Fibroblast of skin of left biceps (primary cell): Measurements from ENCODE around the gene ANKS3.
A peak's percentile ranks its signal among the peaks of the same experiment; 100 is the strongest.

ENCODE experiments used
- DNase-seq, 2 experiments: peaks; one replicate each; pipeline ENCODE4 v3.0.0-alpha.2; 2013; ENCODE audit warnings: low read depth in 2 of 2

ANKS3 gene

DNA sequence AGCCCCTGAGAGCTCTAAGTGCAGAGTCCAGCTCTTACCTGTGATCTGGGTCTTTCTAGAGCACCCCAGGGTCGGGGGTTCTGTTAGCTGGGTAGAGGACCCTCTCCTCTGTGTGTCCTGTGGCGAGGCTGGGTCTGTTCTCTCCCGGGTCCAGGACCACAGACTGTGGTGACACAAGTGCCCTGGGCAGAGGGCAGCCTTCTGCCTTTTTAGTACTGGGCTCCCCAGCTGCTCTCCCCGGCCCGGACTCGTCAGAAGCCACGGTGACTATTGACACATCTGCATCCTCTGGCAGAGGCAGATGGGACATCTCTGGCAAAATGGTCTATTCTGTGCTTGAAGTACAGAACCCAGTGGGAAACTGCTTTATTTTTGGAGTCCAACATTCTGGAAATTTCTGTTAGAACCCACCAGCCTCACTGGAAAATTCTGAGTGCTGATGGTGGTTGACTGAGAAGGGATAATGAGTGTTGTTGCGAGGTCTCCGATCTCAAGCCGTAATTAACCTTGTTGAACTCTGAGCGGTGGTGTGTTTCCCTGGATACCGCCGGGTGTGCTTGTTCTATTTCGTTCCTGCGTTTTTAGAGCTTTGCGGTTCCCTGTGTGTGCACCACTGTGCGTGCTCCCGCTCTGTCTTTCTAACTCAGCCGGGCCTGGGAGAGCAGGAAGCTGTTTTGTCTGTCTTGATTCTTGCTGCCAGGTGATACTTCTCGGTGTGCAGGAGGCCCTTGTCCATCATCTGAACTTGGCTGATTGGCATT is 66.7 kb downstream of the ANKS3 start:
- DNase-seq: no peak

DNA sequence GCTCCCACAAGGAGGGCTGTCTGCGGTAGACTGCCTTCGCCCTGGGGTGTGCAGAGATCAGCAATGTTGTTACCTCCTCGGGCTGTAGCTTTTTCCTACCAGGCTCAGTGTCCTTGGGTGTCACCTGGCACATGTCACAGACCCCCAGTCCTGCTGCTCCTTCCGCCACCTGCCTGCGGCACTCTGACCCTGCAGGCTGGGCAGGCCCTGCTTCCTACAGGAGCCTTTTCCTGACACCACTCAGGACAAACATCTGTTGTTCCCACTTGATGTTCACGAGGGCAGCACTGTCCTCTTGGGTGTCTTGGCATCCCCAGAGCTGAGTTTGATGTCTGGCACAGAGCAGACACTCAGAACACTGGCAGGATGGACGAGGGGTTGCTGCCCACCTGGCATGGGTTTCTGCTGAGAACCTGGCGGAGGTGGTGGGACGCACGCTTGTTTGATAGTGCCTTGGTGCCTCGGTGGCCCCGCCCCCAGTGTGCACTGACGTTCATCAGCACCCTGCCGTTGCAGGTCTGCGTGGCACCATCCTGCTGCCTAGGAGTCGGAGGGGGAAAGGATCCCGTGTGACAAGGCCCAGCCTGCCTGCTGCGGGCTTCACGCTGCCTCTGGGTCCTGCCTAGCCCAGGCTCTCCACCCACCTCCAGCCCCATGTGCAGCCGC is 67.4 kb downstream of the ANKS3 start:
- no peak for DNase-seq

DNA sequence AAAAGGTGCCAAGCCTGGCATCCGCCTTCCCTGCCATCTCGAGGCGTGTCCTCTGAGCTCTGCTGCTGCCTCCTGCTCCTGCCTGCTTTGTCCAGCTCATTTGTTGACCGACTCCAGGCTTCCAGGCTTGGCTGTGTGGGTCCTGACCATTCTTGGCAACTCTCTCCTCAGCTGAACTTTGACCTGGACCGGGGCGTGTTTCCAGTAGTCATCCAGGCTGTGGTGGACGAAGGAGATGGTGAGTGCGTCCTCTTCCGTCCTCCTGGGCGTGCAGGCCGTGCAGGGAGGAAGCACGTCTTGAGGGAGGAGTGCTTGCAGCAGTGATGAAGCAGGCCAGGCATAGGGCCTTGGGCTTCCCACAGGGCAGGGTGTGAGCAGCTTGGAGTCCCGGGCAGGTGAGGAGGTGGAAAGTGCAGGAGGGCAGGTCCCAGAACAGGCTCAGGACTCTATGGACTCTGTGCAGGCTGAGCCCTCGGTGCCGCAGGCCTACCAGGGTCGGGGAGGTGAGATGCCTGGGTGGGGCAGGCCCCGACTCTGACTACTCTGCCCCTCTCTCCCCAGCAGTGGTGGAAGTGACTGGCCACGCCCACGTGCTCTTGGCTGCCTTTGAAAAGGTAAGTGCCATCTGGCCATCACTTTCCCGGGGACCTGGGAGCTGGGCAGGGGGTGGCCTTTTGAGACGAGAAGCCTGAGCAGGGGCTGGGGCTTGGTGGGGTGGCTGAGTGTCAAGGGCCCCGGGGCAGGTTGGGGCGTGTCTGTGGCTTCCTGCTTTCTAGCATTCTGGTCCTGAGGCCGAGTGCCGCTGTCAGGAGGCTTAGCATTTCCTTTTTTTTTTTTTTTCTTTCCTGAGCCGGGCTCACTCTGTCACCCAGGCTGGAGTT is 69.3 kb downstream of the ANKS3 start:
- DNase-seq: no peak

DNA sequence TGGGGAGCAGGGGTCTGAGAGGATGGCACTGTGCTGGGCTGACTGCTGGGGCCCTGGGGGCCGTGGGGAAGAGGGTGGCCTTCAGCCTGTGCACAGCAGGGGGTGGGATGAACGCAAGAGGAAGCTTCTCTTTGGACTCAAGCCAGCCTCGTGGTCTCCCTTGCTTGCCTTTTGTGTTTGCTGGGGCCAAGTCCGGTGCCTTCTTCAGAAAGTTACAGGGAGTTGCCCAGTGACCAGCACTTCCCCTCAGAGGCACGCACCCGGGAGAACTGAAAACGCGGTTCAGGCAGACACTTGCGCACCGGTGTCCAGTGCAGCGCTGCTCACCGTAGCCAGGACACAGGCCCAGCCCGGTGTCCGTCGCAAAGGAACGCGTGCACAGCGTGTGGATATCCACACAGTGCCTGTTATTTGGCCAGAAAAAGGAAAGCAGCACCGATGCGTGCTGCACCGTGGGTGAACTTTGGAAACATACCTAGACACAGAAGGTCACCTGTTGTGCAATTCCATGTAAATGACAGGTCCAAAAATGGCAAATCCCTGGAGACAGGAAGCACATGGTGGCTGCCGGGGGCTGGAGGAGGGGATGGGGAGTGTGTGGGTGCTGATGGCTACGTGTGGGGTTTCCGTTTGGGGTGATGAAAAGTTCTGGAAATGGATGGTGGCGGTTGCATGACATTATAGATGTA is 70.2 kb downstream of the ANKS3 start:
- DNase-seq: no peak

DNA sequence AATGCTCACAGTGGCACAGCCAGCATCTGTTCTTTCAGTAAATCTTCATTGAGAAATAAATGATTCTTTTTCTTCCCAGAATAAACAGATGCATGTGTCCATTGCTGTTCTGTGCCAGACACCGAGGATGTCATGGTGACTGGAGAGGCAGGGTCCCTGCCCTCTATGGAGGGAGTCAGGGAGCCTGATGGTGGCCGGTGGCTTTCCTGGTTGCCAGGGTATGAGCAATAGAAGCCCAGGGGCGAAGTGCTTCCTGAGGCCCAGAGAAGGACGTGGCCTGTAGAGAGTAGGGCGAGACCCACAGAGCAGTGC is 70.7 kb downstream of the ANKS3 start:
- DNase-seq: no peak

DNA sequence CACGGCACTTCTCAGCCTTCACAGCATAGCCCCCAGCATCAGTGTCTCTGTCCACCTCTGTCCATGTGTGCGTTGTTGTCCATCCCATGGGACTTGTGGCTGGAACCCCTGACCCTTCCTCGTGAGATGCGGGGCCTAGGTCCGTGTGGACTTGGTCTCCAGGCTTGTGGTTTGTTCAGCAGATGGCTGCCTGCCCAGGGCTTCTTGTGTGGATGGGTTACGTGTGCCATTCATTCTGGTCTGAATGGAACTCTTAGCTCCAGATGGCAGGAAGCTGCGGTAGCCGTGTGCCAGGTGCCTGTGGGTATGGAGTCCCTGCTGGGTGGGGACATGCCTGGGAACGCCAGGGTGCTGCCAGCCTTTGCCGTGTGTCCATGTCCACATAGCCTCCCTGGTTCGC is 72.4 kb downstream of the ANKS3 start:
- no peak for DNase-seq

DNA sequence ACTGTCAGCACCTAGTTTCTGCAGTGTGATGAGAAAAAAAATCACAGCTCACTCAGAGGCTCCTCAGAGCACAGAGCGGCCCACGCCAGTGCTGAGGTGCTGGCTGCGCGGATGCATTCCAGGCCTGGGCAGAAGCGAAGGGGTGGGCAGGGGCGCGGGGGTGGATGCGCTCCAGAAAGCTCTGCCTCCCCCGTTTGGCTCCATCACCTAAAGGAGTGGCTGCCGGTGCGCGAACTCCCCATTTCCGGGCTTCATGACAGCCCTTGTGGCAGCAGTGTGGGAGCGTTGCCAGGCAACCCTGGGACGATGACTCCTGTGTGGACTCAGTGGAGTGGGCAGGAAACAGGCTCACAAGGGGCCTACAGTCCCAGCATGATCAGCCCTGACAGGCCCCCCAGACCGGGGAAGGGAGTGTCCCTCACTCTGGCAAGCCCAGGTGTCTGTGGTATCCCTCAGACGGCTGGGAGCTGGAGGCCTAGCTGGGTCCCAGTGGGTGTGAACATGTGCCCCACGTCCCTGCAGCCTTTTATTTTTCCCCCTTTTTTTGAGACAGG is 73.5 kb downstream of the ANKS3 start:
- no peak for DNase-seq

DNA sequence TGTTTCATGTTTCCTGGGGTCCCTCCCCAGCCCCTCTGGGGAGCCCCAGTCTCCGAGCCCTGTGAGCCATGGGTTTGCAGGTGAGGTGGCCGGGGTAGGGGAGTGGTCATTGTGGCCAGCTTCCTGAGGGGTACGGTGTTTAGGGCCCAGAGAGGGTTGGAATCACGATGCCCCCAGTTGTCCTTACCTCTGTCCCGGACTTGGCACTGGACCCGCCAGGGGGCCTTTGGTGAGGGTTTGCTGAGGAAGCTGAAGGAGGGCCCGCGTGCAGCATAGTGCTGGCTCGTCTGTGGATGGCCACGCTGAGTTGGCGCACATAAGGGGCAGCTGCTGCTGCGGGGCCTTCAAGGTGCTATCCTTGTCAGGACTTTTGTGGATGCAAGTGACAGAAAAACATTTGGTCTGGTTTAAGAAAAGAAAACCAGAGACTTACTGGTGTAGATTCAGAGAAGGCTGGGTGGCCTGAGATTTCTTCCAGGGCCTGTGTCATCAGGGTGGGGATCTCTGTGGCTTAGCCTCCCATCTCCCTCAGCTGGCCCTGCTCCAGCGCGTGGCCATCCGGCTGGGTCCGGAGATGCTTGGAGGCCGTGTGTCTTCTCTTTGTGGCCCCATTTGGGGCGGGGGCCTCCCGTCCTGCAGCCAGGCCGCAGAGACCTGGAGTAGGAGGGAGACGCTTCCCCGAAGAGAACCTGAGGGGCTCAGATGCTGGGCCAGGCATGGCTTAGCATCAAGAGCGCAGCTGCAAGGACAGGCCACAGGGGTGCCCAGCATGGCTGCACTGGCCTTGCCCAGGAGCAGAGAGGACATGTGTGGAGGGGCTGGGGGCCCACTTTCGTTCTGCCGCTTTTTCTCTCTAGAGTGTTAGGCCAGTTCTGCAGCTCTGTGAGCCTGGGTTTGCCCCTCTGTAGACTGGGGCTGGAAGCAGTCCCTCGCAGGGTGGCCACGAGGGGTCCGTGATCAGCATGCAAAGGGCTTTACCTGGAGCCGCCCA is 74.4 kb downstream of the ANKS3 start:
- DNase-seq: no peak

DNA sequence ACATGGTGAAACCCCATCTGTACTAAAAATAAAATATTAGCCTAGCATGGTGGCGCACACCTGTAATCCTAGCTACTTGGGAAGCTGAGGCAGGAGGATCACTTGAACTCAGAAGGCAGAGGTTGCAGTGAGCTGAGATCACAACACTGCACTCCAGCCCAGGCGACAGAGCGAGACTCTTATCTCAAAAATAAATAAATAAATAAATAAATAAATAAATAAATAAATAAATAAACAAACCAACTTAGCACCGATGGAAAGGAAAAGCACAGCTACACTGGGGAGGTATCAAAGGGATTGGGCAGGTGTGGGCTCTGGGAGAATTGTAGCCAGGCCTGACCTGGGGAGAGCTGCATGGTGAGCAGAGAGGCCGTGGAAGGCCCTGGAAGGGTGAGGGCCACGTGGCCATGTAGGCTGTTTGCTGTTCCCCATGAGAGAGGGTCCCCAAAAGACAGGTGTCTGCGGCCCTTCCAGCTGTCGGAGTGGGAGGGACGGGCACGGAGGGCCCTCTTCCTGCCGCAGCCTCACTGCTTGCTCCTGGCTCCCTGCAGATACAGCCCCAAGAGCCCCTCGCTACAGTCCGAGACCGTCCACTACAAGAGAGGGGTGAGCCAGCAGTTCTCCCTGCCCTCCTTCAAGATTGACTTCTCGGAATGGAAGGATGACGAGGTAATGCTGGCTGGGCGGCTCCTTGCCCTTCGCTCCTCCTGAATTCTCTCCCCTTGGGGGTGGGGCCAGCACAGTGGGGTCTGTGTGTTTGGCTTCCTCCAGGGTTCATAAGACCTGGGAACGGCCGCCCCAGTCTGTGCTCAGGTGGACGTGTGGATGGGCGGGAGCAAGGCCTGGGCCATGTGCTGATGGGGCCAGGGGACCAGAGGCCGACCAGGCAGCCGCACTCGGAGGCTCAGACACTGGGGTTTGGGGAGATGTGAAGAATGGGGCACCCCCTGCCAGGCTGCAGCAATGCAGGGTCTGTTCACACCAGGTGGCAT is 77.1 kb downstream of the ANKS3 start:
- no peak for DNase-seq

DNA sequence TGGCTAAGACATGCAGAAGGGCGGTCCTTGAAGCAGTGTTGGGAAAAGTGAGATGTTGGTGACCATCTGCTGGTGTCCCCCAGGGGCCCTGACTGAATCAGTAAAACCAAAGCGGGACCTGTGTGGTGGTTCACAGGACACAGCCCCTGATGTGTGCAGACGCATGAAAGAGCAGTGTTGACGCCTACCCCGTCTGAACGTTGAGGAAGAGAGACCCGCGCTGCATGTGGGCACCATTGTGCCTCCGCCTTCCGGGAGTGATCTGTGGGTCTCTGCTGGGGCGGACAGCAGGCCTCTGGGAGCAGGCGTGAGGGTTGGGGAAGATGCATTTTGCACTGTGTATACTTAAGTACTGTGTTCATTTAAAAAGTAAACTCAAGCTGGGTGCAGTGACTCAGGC is 77.8 kb downstream of the ANKS3 start:
- no peak for DNase-seq

DNA sequence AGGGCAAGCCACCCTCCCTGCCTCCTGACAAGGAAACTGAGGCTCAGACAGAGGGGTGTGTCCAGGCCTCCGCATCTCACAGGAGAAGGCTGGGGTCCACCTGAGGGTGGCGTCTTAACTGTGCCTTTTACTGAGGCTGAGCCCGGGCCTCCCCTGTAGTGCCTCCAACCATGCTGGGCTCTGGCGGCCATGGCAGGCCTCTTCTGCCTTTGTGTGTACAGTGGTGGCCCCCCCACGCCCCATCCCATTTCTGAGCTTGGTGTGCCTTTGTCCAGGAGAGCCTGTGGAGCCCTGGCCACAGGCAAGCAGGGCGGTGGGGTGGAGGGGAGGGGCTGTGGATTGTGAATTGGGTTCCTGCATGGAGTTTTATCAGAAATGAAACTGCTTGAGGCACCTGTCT is 78.3 kb downstream of the ANKS3 start:
- no peak for DNase-seq

DNA sequence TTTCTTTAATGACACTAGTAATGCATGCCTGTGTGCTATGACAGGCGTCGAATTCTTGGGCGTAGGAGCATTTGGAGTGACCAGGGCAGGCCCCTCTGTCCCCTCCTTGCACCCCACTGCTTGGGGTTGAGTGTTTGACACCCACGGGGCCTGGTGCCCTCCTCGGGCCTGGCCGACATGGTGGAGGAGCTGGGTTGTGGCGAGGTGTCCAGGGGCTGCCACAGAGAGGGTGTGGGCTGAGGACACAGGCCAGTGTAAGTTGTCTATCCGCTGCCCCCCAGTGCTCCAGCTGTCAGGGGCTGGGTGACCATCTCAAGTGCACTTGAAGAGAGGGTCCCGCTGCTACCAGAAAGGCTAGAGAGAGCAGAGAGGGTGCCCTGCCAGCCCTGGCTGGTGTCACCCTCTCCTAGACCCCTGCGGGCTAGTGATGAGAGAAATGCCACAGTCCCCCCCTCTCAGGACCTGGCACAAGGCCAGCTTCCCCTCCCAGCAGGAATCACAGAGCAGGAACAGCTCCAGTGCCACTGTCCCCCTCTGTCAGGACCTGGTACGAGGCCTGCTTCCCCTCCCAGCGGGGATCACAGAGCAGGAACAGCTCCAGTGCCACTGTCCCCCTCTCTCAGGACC is 79.0 kb downstream of the ANKS3 start:
- DNase-seq: no peak

DNA sequence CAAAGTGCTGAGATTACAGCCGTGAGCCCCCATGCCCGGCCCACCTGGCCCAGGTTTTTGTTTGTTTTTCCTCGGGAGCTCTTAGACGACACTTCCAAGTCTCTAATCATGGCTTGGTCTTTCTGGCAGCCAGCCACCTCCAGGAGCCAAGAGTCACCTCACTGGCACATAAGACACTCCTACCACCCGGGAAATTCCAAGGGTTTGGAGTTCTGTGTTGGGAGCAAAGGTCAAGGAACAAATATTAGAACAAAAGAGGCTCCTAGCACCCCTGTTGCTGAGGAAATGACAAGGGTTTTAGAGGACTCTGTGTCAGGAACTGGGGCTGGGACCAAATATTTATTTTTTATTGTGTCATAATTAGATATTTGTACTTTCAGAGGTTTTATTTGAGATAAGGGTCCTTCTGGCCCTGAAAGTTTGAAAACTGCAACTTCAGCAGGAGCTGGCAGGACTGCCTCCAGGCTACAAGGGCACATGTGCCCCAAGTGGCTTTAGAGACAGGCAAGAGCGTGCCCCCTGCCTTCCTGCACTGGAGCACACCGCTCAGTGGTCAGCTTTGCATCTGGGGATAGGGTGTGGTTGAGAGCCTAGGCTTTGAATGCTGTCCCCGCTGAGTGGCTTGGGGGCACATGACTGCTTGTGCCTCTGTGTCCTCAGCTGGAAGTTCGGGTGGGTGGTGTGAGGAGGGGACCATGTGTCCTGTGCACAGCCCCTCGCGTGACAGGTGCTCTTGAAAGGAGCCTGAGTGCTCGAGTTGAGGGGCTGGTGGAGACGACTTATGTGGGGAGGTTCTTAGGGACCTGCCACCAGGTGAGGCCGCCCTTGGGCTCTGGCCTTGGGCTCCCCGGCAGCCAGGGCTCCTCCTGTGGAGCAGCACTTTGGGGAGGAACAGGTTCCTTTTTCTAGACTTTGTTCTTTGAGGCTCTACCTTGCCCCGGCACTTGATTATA is 79.8 kb downstream of the ANKS3 start:
- DNase-seq: no peak

DNA sequence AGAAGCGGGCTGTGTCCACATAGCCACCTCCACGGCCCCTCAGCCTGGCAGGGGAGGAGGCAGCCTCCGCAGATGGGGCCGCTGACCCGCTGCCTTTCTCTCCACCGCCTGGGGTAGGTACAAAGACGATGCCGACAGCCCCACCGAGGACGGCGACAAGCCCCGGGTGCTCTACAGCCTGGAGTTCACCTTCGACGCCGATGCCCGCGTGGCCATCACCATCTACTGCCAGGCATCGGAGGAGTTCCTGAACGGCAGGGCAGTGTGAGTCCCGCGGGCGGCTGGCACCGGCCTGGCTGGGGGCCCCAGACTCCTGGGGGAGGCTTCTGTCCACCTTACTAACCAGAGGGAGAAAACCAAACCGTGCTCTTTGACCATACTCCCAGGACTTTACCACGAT is 81.5 kb downstream of the ANKS3 start:
- DNase-seq: no peak

DNA sequence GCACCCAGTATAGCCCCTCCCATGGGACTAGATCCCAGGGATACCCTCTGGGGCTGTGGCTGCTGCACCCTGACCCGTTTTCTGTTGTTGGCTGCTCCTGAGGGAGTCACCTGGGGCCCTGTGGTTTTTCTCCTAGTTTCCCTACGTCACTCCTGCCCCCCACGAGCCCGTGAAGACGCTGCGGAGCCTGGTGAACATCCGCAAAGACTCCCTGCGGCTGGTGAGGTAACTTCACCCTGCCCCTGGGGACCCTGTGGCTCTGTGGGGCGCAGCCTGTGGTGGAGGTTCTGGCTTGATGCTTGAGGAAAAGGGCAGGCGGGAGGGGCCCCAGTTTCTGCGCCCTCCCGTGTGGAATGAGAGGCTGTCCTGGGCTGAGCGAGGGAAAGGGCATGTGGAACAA is 82.2 kb downstream of the ANKS3 start:
- no peak for DNase-seq

DNA sequence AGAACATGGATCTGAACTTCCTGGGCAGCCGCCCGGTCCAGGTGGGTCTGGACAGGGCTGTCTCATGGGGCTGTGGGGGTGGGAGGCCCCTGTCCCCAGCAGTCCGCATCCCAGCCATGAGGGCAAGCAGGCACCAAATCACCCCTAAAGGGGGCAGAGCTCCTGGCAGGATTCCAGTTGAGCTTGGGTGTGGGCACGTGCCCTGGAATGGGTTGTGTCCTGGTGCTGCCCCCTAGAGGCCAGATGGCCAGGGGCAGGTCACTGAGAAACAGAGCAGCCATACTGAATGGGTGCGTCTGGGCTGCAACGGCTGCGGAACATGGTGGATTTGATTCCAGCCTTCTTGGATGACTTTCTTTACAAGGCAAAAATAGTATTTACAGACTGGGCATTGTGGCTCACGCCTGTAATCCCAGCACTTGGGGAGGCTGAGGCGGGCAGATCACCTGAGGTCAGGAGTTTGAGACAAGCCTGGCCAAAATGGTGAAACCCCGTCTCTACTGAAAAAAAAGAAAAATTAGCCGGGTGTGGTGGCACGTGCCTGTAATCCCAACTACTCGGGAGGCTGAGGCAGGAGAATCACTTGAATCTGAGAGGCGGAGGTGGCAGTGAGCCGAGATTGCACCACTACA is 83.5 kb downstream of the ANKS3 start:
- peak in 1 of 2 experiments; percentile 8 for DNase-seq

DNA sequence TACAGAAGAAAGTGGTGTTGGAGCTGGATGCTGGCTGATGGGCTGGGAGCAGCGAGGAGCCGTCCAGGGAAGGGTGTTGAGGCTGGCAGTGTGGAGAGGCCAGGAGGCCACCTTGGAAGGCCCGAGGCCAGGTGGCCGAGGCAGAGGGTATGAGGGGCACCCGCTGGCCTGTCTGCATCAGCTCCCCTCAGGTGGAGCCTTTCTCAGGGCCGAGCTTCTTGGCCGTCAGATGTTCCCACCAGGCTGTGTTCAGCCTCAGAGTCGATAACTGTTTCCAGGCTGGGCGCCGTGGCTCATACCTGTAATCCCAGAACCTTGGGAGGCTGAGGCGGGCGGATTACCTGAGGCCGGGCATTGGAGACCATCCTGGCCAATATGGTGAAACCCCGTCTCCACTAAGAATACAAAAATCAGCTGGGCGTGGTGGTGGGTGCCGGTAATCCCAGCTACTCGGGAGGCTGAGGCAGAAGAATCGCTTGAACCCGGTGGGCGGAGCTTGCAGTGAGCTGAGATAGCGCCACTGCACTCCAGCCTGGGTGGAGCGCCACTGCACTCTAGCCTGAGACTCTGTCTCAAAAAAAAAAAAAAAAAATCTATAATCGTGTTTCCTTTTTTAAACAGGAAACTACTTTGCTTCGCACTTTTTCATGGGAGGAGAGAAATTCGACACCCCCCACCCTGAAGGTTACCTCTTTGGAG is 84.2 kb downstream of the ANKS3 start:
- DNase-seq: no peak
